H9 (cell line): ENCODE results near the gene PRDM2. TPM values are rescaled to one million over a fixed set of nuclear protein-coding genes. Genes with fewer than 3 reads are reported as not detected.

ENCODE experiments used
- DNase-seq: peaks from one replicate; pipeline ENCODE4 v3.0.0-alpha.2; 2017
- H2AFZ ChIP-seq: one replicate; pipeline ENCODE4 v1.6.1; 2013; ENCODE audit warnings: mild to moderate bottlenecking, low read length, control low read depth, moderate library complexity
- H2AK5ac ChIP-seq: 2 replicates; pipeline ENCODE4 v1.6.1; 2013; ENCODE audit warnings: low read length, control low read depth, mixed read lengths; ENCODE audit not compliant: insufficient read length
- H2BK120ac ChIP-seq: one replicate; pipeline ENCODE4 v1.6.1; 2013; ENCODE audit warnings: low read depth, mild to moderate bottlenecking, low read length, control low read depth, inconsistent platforms; ENCODE audit not compliant: poor library complexity, severe bottlenecking
- H2BK12ac ChIP-seq: 2 replicates; pipeline ENCODE4 v1.6.1; 2013; ENCODE audit warnings: low read length, control low read depth, mixed read lengths, low read depth; ENCODE audit not compliant: insufficient read length
- H2BK15ac ChIP-seq: 2 replicates; pipeline ENCODE4 v1.6.1; 2013; ENCODE audit warnings: low read depth, low read length, control low read depth
- H2BK20ac ChIP-seq: one replicate; pipeline ENCODE4 v1.6.1; 2013; ENCODE audit warnings: low read depth, mild to moderate bottlenecking, low read length, control low read depth, inconsistent platforms; ENCODE audit not compliant: poor library complexity, severe bottlenecking
- H2BK5ac ChIP-seq: 2 replicates; pipeline ENCODE4 v1.6.1; 2013; ENCODE audit warnings: low read length, control low read depth, mixed read lengths; ENCODE audit not compliant: insufficient read length
- H3K14ac ChIP-seq: 2 replicates; pipeline ENCODE4 v1.6.1; 2013; ENCODE audit warnings: low read length, control low read depth; ENCODE audit not compliant: insufficient read depth
- H3K18ac ChIP-seq: 2 replicates; pipeline ENCODE4 v1.6.1; 2013; ENCODE audit warnings: low read depth, mild to moderate bottlenecking, mixed read lengths, low read length, control low read depth; ENCODE audit not compliant: insufficient read length
- H3K23ac ChIP-seq: 2 replicates; pipeline ENCODE4 v1.6.1; 2013; ENCODE audit warnings: low read length, control low read depth, mixed read lengths, low read depth; ENCODE audit not compliant: insufficient read length
- H3K23me2 ChIP-seq: 2 replicates; pipeline ENCODE4 v1.6.1; 2013; ENCODE audit warnings: low read depth, mild to moderate bottlenecking, mixed read lengths, low read length, control low read depth; ENCODE audit not compliant: insufficient read length, poor library complexity, severe bottlenecking
- H3K27ac ChIP-seq: 2 replicates; pipeline ENCODE4 v1.5.1; 2013; ENCODE audit warnings: low read length, control low read depth, mixed read lengths, low read depth; ENCODE audit not compliant: insufficient read length
- H3K27me3 ChIP-seq: 2 replicates; pipeline ENCODE4 v1.6.1; 2013; ENCODE audit warnings: low read length, control low read depth, inconsistent platforms; ENCODE audit not compliant: insufficient read depth
- H3K4ac ChIP-seq: 2 replicates; pipeline ENCODE4 v1.6.1; 2013; ENCODE audit warnings: low read depth, mild to moderate bottlenecking, control low read depth, inconsistent platforms, low read length, moderate library complexity
- H3K4me1 ChIP-seq: 2 replicates; pipeline ENCODE4 v1.6.1; 2013; ENCODE audit warnings: low read length, control low read depth, inconsistent platforms; ENCODE audit not compliant: insufficient read depth
- H3K4me2 ChIP-seq: 2 replicates; pipeline ENCODE4 v1.6.1; 2013; ENCODE audit warnings: low read length, control low read depth, mixed read lengths; ENCODE audit not compliant: insufficient read length, insufficient read depth
- H3K56ac ChIP-seq: 2 replicates; pipeline ENCODE4 v1.6.1; 2013; ENCODE audit warnings: low read depth, mild to moderate bottlenecking, mixed read lengths, low read length, control low read depth; ENCODE audit not compliant: insufficient read length
- H3K79me1 ChIP-seq: 2 replicates; pipeline ENCODE4 v1.6.1; 2013; ENCODE audit warnings: low read depth, mild to moderate bottlenecking, moderate library complexity, low read length, control low read depth, inconsistent platforms; ENCODE audit not compliant: insufficient read depth, poor library complexity, severe bottlenecking
- H3K79me2 ChIP-seq: 2 replicates; pipeline ENCODE4 v1.6.1; 2013; ENCODE audit warnings: low read length, control low read depth, inconsistent platforms; ENCODE audit not compliant: insufficient read depth
- H3K9ac ChIP-seq: 2 replicates; pipeline ENCODE4 v1.6.1; 2013; ENCODE audit warnings: low read length, control low read depth, mixed read lengths; ENCODE audit not compliant: insufficient read length; ENCODE audit errors: extremely low read depth
- H3K9me3 ChIP-seq: one replicate; pipeline ENCODE4 v1.6.1; 2013; ENCODE audit warnings: low read depth, low read length, inconsistent platforms; ENCODE audit not compliant: control insufficient read depth
- H3T11ph ChIP-seq: one replicate; pipeline ENCODE4 v1.6.1; 2013; ENCODE audit warnings: mild to moderate bottlenecking, low read length, control low read depth, inconsistent platforms
- H4K20me1 ChIP-seq: one replicate; pipeline ENCODE4 v1.6.1; 2013; ENCODE audit not compliant: control insufficient read depth, insufficient read length, insufficient read depth
- H4K5ac ChIP-seq: 2 replicates; pipeline ENCODE4 v1.6.1; 2013; ENCODE audit warnings: low read depth, mild to moderate bottlenecking, mixed read lengths, low read length, control low read depth; ENCODE audit not compliant: insufficient read length
- H4K8ac ChIP-seq: replicated peaks from 2 replicates; pipeline ENCODE4 v1.6.1; 2013; ENCODE audit warnings: low read length, control low read depth, mixed read lengths, low read depth; ENCODE audit not compliant: insufficient read length
- H4K91ac ChIP-seq: 2 replicates; pipeline ENCODE4 v1.6.1; 2013; ENCODE audit warnings: low read depth, mild to moderate bottlenecking, moderate library complexity, mixed read lengths, low read length, control low read depth; ENCODE audit not compliant: insufficient read length
- H3K27ac Mint-ChIP-seq, 3 experiments: 2 replicates in 2 of 3; 3 replicates in 1 of 3; pipeline ENCODE4 v1.8.0; 2020 to 2021; ENCODE audit warnings: mixed read lengths in 3 of 3, mild to moderate bottlenecking in 1 of 3, moderate library complexity in 1 of 3
- H3K27me3 Mint-ChIP-seq: 2 replicates; pipeline ENCODE4 v1.8.0; 2021; ENCODE audit warnings: low read depth, mild to moderate bottlenecking, moderate library complexity, mixed read lengths
- H3K36me3 Mint-ChIP-seq, 3 experiments: 2 replicates in 2 of 3; 3 replicates in 1 of 3; pipeline ENCODE4 v1.8.0; 2020 to 2021; ENCODE audit warnings: low read depth in 3 of 3, mixed read lengths in 3 of 3; ENCODE audit not compliant: insufficient read depth in 1 of 3
- H3K4me1 Mint-ChIP-seq, 2 experiments: 2 replicates each; pipeline ENCODE4 v1.8.0; 2020; ENCODE audit warnings: mixed read lengths in 2 of 2
- H3K4me3 Mint-ChIP-seq, 2 experiments: 2 replicates in 1 of 2; 3 replicates in 1 of 2; pipeline ENCODE4 v1.8.0; 2020 to 2021; ENCODE audit warnings: mild to moderate bottlenecking in 2 of 2, mixed read lengths in 2 of 2, moderate library complexity in 1 of 2
- H3K9me3 Mint-ChIP-seq, 2 experiments: 2 replicates in 1 of 2; 3 replicates in 1 of 2; pipeline ENCODE4 v1.8.0; 2020; ENCODE audit warnings: mild to moderate bottlenecking in 2 of 2, mixed read lengths in 2 of 2, moderate library complexity in 1 of 2
- WGBS: extraction: QIAGEN DNeasy Blood & Tissue Kit; methylation state at CpG from one replicate; pipeline ENCODE4 v1.1.7; 2013; ENCODE audit warnings: missing lambda C conversion rate, low lambda C conversion rate, mixed read lengths; ENCODE audit not compliant: insufficient read length; ENCODE audit errors: extremely low coverage; 5-methylcytosine and 5-hydroxymethylcytosine counted together
- total RNA-seq: library from RNA; stranded (reverse); gene quantifications from 2 replicates; pipeline ENCODE4 v1.2.1, GENCODE V29; 2021
- TF ChIP-seq, protein P1 (sequence below): fragments of 200-600 bp; sonication (generic); conservative IDR thresholded peaks from 3 replicates; pipeline ENCODE4 v1.8.0; 2021; ENCODE audit warnings: antibody characterized with exemption, mild to moderate bottlenecking

Gene PRDM2
- total RNA-seq, 1 experiment from 2014 or later, result 24.5 TPM

DNA sequence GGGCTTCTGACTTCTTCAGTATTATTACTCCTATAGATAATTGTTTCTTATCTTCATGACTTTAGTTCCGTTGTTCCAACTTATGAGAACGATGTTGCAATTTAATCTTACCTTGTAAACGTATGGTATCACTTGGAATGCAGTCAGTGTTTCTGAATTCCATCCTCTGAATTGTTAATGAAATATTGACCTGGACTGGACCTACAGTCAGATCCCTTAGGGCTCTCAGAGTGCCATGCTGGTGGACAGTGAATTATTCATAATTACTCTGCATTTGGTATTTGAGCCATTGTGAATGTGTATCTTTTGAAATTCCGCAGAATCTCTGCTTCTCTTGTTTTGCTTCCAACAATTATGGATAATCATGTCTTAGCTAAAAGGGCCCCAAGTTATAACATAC lies 72.3 kb downstream of the PRDM2 start:
- Histone ChIP-seq H3K4me2 (no peak overlapping the region), H3K4me1 (no peaks in the 10 kb centered on the region; the same call in 1 of the 2 replicates), H3K27me3 (no peaks in the 10 kb centered on the region), H4K20me1 (no peaks in the 10 kb centered on the region), H2BK20ac (no peak overlapping the region), H3K79me2 (peaks cover 3% of the 10 kb centered on the region; the same call in 1 of the 2 replicates), H2AK5ac (no peak overlapping the region), H3T11ph (no peak overlapping the region), H3K9ac (no peak overlapping the region), H3K23me2 (no peaks in the 10 kb centered on the region), H2BK12ac (no peak overlapping the region), H3K23ac (no peak overlapping the region), H4K8ac (no peak overlapping the region), H3K4ac (no peak overlapping the region), H2BK120ac (no peak overlapping the region), H3K9me3 (no peaks in the 10 kb centered on the region), H3K56ac (no peak overlapping the region), H2BK15ac (no peak overlapping the region), H3K27ac (no peak overlapping the region), H4K5ac (no peak overlapping the region), H4K91ac (no peak overlapping the region), H2BK5ac (no peak overlapping the region), H3K79me1 (peaks cover 5% of the 10 kb centered on the region), H2AFZ (no peak overlapping the region), H3K18ac (no peak overlapping the region), H3K14ac (no peak overlapping the region)
- Mint-ChIP-seq H3K9me3 (no peaks in the 10 kb centered on the region), H3K4me3 (no peak overlapping the region), H3K27ac (no peak overlapping the region), H3K36me3 (peaks cover 0 to 8% (median 4%) of the 10 kb centered on the region in 3 experiments; a peak in 5 of 7 replicates), H3K4me1 (no peaks in the 10 kb centered on the region), H3K27me3 (no peaks in the 10 kb centered on the region)
- no CpG with 5 or more reads among the region's 4 CpGs for WGBS
- TF ChIP-seq, protein P1, sequence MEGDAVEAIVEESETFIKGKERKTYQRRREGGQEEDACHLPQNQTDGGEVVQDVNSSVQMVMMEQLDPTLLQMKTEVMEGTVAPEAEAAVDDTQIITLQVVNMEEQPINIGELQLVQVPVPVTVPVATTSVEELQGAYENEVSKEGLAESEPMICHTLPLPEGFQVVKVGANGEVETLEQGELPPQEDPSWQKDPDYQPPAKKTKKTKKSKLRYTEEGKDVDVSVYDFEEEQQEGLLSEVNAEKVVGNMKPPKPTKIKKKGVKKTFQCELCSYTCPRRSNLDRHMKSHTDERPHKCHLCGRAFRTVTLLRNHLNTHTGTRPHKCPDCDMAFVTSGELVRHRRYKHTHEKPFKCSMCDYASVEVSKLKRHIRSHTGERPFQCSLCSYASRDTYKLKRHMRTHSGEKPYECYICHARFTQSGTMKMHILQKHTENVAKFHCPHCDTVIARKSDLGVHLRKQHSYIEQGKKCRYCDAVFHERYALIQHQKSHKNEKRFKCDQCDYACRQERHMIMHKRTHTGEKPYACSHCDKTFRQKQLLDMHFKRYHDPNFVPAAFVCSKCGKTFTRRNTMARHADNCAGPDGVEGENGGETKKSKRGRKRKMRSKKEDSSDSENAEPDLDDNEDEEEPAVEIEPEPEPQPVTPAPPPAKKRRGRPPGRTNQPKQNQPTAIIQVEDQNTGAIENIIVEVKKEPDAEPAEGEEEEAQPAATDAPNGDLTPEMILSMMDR, result no peak
- DNase-seq, result no peak
